IPS-18c (cell line): Measurements from ENCODE around the gene C21orf58.

Experiments used
- H3K4me3 ChIP-seq: 2 replicates; pipeline ENCODE4 v1.7.0; 2013; ENCODE audit warnings: low read depth, mild to moderate bottlenecking, low read length, moderate library complexity; ENCODE audit not compliant: insufficient read depth
- H3K9me3 ChIP-seq: one replicate; pipeline ENCODE4 v1.6.1; 2013; ENCODE audit warnings: mild to moderate bottlenecking, low read length, moderate library complexity; ENCODE audit not compliant: control insufficient read depth, insufficient read depth

The C21orf58 gene

GRCh38 chr21:46254208-46254975 lies 69.3 kb downstream of the C21orf58 start:
- Histone ChIP-seq H3K9me3 (no peaks in the 10 kb centered on the region), H3K4me3 (no peak overlapping the region)

- no peak overlapping the region for H3K4me3 ChIP-seq
Observed at GRCh38 chr21:46253610-46254124, 70.0 kb downstream of the C21orf58 start.

DNA sequence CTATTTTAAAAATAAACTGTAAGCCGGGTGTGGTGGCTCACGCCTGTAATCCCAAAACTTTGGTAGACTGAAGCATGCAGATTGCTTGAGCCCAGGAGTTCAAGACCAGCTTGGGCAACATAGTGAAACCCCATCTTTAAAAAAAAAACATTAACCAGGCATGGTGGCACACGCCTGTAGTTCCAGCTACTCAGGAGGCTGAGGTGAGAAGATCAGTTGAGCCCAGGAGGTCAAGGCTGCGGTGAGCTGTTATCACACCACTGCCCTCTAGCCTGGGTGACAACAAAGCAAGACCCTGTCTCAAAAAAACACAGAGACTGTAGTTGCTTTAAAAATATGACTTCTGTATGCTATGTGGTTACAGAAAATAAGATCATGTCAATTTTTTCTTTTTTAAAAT lies 70.8 kb downstream of the C21orf58 start:
- H3K9me3 ChIP-seq: no peaks in the 10 kb centered on the region
- H3K4me3 ChIP-seq: no peak overlapping the region

More at GRCh38 chr21:46253610-46254124, 70.0 kb downstream of the C21orf58 start:
- H3K9me3 ChIP-seq: no peaks in the 10 kb centered on the region
